Inflammatory macrophage treated with lipopolysaccharide for 1 hour (primary cell): ENCODE results near the gene INTS14.

Experiments
- DNase-seq, 2 donors: peaks; one replicate each; pipeline ENCODE4 v3.0.0-alpha.2; 2020 to 2022

The INTS14 gene

GRCh38 chr15:65610871-65611718 lies at the start of gene INTS14:
TSS of gene INTS14 (minus strand) at chr15:65611131. CDS start at chr15:65607380, 3,751 bp downstream.
- DNase-seq: peak; percentile 95 to 99

GRCh38 chr15:65659502-65660052 lies 48.6 kb upstream of the INTS14 start:
- DNase-seq: no peak

GRCh38 chr15:65655457-65655856 lies 44.5 kb upstream of the INTS14 start:
- no peak for DNase-seq

- DNase-seq: no peak
Measured at GRCh38 chr15:65655026-65655425, 44.1 kb upstream of the INTS14 start.

- no peak for DNase-seq
Measured at GRCh38 chr15:65653801-65654521, 43.0 kb upstream of the INTS14 start.

- DNase-seq: no peak
Measured at GRCh38 chr15:65653341-65653740, 42.4 kb upstream of the INTS14 start.

GRCh38 chr15:65651831-65652749 lies 41.2 kb upstream of the INTS14 start:
- DNase-seq: no peak

- DNase-seq: no peak
Measured at GRCh38 chr15:65651042-65651322, 40.1 kb upstream of the INTS14 start.

- DNase-seq: no peak
Measured at GRCh38 chr15:65650312-65651041, 39.5 kb upstream of the INTS14 start.

GRCh38 chr15:65646486-65646885 lies 35.6 kb upstream of the INTS14 start:
- DNase-seq: no peak

GRCh38 chr15:65645392-65645791 lies 34.5 kb upstream of the INTS14 start:
- no peak for DNase-seq

- no peak for DNase-seq
Measured at GRCh38 chr15:65644282-65644681, 33.4 kb upstream of the INTS14 start.

- no peak for DNase-seq
Measured at GRCh38 chr15:65642594-65642993, 31.7 kb upstream of the INTS14 start.

GRCh38 chr15:65641768-65642475 lies 31.0 kb upstream of the INTS14 start:
- DNase-seq: no peak

GRCh38 chr15:65639509-65639908 lies 28.6 kb upstream of the INTS14 start:
- no peak for DNase-seq

GRCh38 chr15:65638681-65639089 lies 27.8 kb upstream of the INTS14 start:
- peak; percentile 57 to 78 for DNase-seq

- no peak for DNase-seq
Measured at GRCh38 chr15:65638109-65638508, 27.2 kb upstream of the INTS14 start.

- peak; percentile 45 to 76 for DNase-seq
Measured at GRCh38 chr15:65634356-65634755, 23.4 kb upstream of the INTS14 start.

GRCh38 chr15:65633752-65634151 lies 22.8 kb upstream of the INTS14 start:
- no peak for DNase-seq

GRCh38 chr15:65632780-65633375 lies 21.9 kb upstream of the INTS14 start:
- DNase-seq: no peak

- no peak for DNase-seq
Measured at GRCh38 chr15:65631503-65631902, 20.6 kb upstream of the INTS14 start.
